NB4 (cell line): ENCODE results near the gene LIG3.

Experiments
- CTCF ChIP-seq: IDR thresholded peaks from one replicate; pipeline ENCODE4 v1.5.1; 2012; ENCODE audit warnings: low read depth, low read length
- MAX ChIP-seq: IDR thresholded peaks from 2 replicates; pipeline ENCODE4 v1.6.1; 2011; ENCODE audit warnings: low read depth, low read length
- MYC ChIP-seq: IDR thresholded peaks from 2 replicates; pipeline ENCODE4 v1.6.1; 2011; ENCODE audit warnings: low read depth, low read length
- POLR2A ChIP-seq: IDR thresholded peaks from 2 replicates; pipeline ENCODE4 v1.6.1; 2011; ENCODE audit warnings: mild to moderate bottlenecking; ENCODE audit not compliant: insufficient read length; ENCODE audit errors: extremely low read depth

GRCh38 chr17:35046245-35046644 is 65.9 kb downstream of the LIG3 start:
- TF ChIP-seq CTCF (no peak), POLR2A (no peak), MYC (no peak), MAX (no peak)
